WI38 (cell line): ENCODE data around the gene WFDC13.
"Not testable (repeated sequence)": the region's sequence is repeated elsewhere in the genome, so short reads cannot be mapped to it uniquely, and the experiment has no call there.

Source experiments
- H3K4me3 ChIP-seq: 2 replicates; pipeline ENCODE4 v1.5.1; 2011; ENCODE audit warnings: low read depth, mild to moderate bottlenecking, control low read depth, low read length
- CTCF ChIP-seq: IDR thresholded peaks from 2 replicates; pipeline ENCODE4 v1.5.1; 2012; ENCODE audit warnings: low read depth, mild to moderate bottlenecking, control low read depth, low read length

WFDC13 gene

DNA sequence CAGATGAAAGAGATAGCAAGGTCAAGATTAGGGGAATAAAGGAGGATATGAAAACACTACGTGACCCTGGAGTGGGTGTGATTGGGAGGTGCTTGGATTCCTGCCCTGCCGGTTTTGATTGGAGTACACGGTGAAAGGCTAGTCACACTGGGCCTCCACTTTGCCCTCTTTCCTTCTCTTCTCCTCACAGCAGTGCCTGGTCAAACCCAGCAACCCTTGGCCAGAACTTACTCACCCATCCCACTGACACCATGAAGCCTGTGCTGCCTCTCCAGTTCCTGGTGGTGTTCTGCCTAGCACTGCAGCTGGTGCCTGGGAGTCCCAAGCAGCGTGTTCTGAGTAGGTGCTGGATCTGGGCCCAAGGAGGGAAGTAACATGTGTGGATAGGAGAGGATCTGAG, at the start of gene WFDC13:
Gene WFDC13 (plus strand): TSS at position 166 of the 400 bp plus-strand sequence. CDS start 86 bp downstream, at position 252.
- H3K4me3 ChIP-seq, result no peak within 1 kb of the TSS
- no peak for TF ChIP-seq CTCF

DNA sequence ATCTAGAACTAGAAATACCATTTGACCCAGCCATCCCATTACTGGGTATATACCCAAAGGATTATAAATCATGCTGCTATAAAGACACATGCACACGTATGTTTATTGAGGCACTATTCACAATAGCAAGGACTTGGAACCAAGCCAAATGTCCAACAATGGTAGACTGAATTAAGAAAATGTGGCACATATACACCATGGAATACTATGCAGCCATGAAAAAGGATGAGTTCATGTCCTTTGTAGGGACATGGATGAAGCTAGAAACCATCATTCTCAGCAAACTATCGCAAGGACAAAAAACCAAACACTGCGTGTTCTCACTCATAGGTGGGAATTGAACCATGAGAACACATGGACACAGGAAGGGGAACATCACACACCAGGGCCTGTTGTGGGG, 44.8 kb upstream of the WFDC13 start:
- H3K4me3 ChIP-seq, result not testable (repeated sequence)

GRCh38 chr20:45670139-45670538, 31.7 kb upstream of the WFDC13 start, which contains the start of gene WFDC11:
Gene WFDC11 (minus strand): TSS chr20:45670239. CDS start chr20:45650600, 19,639 bp downstream.
- no peak for TF ChIP-seq CTCF
- no peak within 1 kb of the TSS for H3K4me3 ChIP-seq

DNA sequence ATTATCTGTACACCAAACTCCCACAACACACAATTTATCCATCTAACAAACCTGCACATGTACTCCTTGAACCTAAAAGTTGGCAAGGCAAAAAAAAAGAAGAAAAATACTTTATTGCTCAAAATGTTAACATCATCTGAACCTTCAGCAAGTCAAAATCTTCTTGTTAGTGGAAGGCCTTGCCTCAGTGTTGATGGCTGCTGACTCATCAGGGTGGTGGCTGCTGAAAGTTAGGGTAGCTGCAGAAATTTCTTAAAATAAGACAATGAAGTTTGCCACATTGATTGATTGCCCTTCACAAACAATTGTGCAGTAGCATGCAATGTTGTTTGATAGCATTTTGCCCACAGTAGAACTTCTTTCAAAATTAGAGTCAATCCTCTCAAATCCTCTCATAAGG, 29.1 kb upstream of the WFDC13 start:
- no peak overlapping the region for H3K4me3 ChIP-seq
- no peak for TF ChIP-seq CTCF

GRCh38 chr20:45679650-45680049, 22.2 kb upstream of the WFDC13 start:
- no peak for TF ChIP-seq CTCF
- no peak overlapping the region for H3K4me3 ChIP-seq

DNA sequence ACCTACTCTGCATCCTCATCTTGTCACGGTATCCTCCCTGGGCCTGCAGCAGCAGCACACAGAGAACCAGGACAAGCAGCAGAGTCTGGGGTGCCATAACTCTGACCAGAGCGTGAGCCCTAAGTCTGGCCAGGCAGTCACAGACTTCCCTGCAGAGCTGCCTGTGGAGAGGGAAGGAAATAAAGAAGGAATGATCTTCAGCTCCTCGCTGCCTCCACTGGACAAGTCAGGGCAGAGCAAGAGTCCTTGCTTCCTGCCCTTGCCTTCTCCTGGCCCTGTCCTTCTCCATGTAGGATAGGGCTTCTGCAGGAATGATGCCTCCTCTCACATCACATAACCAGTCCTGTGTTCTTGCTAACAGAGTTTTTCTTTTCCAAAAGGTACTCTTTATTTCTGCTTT, 15.9 kb upstream of the WFDC13 start:
- no peak overlapping the region for H3K4me3 ChIP-seq
- TF ChIP-seq CTCF, result no peak

DNA sequence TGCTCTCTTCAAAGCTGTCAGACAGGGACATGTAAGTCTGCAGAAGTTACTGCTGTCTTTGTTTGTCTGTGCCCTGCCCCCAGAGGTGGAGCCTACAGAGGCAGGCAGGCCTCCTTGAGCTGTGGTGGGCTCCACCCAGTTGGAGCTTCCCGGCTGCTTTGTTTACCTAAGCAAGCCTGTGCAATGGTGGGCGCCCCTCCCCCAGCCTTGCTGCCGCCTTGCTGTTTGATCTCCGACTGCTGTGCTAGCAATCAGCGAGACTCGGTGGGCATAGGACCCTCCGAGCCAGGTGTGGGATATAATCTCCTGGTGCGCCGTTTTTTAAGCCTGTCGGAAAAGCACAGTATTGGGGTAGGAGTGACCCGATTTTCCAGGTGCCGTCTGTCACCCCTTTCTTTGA, 8.5 kb upstream of the WFDC13 start:
- not testable (repeated sequence) for H3K4me3 ChIP-seq

- no peak for TF ChIP-seq CTCF
- H3K4me3 ChIP-seq, result no peak overlapping the region
Measured at GRCh38 chr20:45695496-45695895, 6.3 kb upstream of the WFDC13 start.
